Esophagus squamous epithelium (tissue), 5 donors: ENCODE results near the gene SLC26A4. TPM values are rescaled to one million over a fixed set of nuclear protein-coding genes. Genes with fewer than 3 reads are reported as not detected.

Experiments
- DNase-seq: peaks from one replicate; lab custom pipeline; 2025; lab: John Stamatoyannopoulos, UW
- H3K27ac ChIP-seq, 4 donors: fragments of 200-600 bp; sonication (generic); one replicate each; pipeline ENCODE4 v1.5.1; 2016 to 2019; ENCODE audit warnings: mild to moderate bottlenecking in 1 of 4
- H3K27me3 ChIP-seq, 4 donors: fragments of 200-600 bp; sonication (generic); 1 replicate in 3 of 4; 2 replicates in 1 of 4; pipeline versions ENCODE4 v1.5.1 to v1.6.0; 2017 to 2021; ENCODE audit warnings: antibody characterized with exemption in 1 of 4
- H3K36me3 ChIP-seq, 3 donors: fragments of 200-600 bp; sonication (generic); one replicate each; pipeline ENCODE4 v1.5.1; 2016 to 2019
- H3K4me1 ChIP-seq, 3 donors: fragments of 200-600 bp; sonication (generic); one replicate each; pipeline ENCODE4 v1.5.1; 2017 to 2019
- H3K4me3 ChIP-seq, 4 donors: fragments of 200-600 bp; sonication (generic); 1 replicate in 3 of 4; 2 replicates in 1 of 4; pipeline ENCODE4 v1.5.1; 2016 to 2019; ENCODE audit warnings: mild to moderate bottlenecking in 2 of 4, moderate library complexity in 1 of 4
- H3K9me3 ChIP-seq, 3 donors: fragments of 200-600 bp; sonication (generic); one replicate each; pipeline ENCODE4 v1.5.1; 2016 to 2019
- POLR2A ChIP-seq, 4 donors: fragments of 450-650 bp; IDR thresholded peaks; one replicate each; pipeline ENCODE4 v1.6.1; 2017; ENCODE audit warnings: antibody characterized with exemption in 4 of 4, mild to moderate bottlenecking in 4 of 4, moderate library complexity in 3 of 4
- WGBS, 2 donors: methylation state at CpG; one replicate each; pipeline ENCODE4 v1.1.5; 2018; 5-methylcytosine and 5-hydroxymethylcytosine counted together
- intact Hi-C: fragments of 100-400 bp; cut with DNase I; formaldehyde crosslinking; loops from one replicate; pipeline ENCODE4 v1.15.0; 2022
- total RNA-seq, 4 donors: library from RNA; depleted of rRNA; stranded (reverse); fragments of >200 nt; gene quantifications; one replicate each; pipeline ENCODE4 v1.1.0, GENCODE V29; 2016
- TF ChIP-seq, protein P1 (sequence below), 6 experiments: fragments of 450-650 bp in 4 of 6; fragments of 200-600 bp in 2 of 6; sonication (generic) in 2 of 6; IDR thresholded peaks; one replicate each; pipeline ENCODE4 v1.5.1; 2016 to 2019; ENCODE audit warnings: antibody characterized with exemption in 6 of 6, mild to moderate bottlenecking in 4 of 6, moderate library complexity in 4 of 6
- donor health status: DM: yes; HTN: yes; CAD: no.

SLC26A4 gene
- total RNA-seq, 4 donors from 2014 or later = 0.13 to 1.2 (median 0.19) TPM

GRCh38 chr7:107678110-107678753 lies 17.6 kb downstream of the SLC26A4 start:
- intact Hi-C loops = no loop called here
- Histone ChIP-seq H3K4me3 (no peak overlapping the region), H3K27me3 (no peaks in the 10 kb centered on the region), H3K36me3 (no peaks in the 10 kb centered on the region), H3K4me1 (no peaks in the 10 kb centered on the region), H3K27ac (no peak overlapping the region), H3K9me3 (no peaks in the 10 kb centered on the region)
- no peak for DNase-seq
- 60 to 64% methylated on average over 1 of the region's 1 CpG for WGBS, 2 donors
- TF ChIP-seq, protein P1, sequence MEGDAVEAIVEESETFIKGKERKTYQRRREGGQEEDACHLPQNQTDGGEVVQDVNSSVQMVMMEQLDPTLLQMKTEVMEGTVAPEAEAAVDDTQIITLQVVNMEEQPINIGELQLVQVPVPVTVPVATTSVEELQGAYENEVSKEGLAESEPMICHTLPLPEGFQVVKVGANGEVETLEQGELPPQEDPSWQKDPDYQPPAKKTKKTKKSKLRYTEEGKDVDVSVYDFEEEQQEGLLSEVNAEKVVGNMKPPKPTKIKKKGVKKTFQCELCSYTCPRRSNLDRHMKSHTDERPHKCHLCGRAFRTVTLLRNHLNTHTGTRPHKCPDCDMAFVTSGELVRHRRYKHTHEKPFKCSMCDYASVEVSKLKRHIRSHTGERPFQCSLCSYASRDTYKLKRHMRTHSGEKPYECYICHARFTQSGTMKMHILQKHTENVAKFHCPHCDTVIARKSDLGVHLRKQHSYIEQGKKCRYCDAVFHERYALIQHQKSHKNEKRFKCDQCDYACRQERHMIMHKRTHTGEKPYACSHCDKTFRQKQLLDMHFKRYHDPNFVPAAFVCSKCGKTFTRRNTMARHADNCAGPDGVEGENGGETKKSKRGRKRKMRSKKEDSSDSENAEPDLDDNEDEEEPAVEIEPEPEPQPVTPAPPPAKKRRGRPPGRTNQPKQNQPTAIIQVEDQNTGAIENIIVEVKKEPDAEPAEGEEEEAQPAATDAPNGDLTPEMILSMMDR (IDR thresholded peaks at IDR 0.05) = no peak
- no peak for TF ChIP-seq POLR2A (IDR thresholded peaks at IDR 0.05)

GRCh38 chr7:107680478-107680877 lies 19.9 kb downstream of the SLC26A4 start:
- 38 to 53% methylated on average over 1 of the region's 1 CpG for WGBS, 2 donors
- H3K9me3 ChIP-seq = no peaks in the 10 kb centered on the region

DNA sequence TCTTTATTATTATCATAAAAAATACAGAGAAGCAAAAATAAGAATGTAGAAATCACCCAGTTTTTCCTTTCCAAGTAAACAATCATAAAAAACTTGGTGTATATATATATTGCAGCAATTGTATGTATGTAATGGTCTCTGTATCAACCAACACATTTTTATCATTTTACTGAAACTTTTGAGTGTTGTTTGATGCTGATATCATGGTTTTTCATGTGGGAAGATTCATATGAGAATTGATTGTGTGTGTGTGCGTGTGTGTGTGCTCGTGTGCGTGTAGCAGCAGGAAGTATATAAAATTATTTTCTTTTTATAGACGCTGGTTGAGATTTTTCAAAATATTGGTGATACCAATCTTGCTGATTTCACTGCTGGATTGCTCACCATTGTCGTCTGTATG lies 22.3 kb downstream of the SLC26A4 start:
- no peak overlapping the region for H3K27ac ChIP-seq
- no peaks in the 10 kb centered on the region for H3K27me3 ChIP-seq
- TF ChIP-seq, protein P1 (IDR thresholded peaks at IDR 0.05) = no peak
- no peak for TF ChIP-seq POLR2A (IDR thresholded peaks at IDR 0.05)
- 86 to 93% methylated on average over 5 of the region's 5 CpGs for WGBS, 2 donors
- DNase-seq = no peak
- no peaks in the 10 kb centered on the region for H3K36me3 ChIP-seq
- no peak overlapping the region for H3K4me3 ChIP-seq
- H3K4me1 ChIP-seq = no peaks in the 10 kb centered on the region
- intact Hi-C loops = no loop called here
- H3K9me3 ChIP-seq = no peaks in the 10 kb centered on the region

More at GRCh38 chr7:107680478-107680877, 19.9 kb downstream of the SLC26A4 start:
- no peak for DNase-seq
- Histone ChIP-seq H3K27ac (no peak overlapping the region), H3K27me3 (no peaks in the 10 kb centered on the region), H3K4me1 (no peaks in the 10 kb centered on the region), H3K36me3 (no peaks in the 10 kb centered on the region), H3K4me3 (no peak overlapping the region)
- TF ChIP-seq, protein P1 (IDR thresholded peaks at IDR 0.05) = no peak
- TF ChIP-seq POLR2A (IDR thresholded peaks at IDR 0.05) = no peak
- intact Hi-C loops = no loop called here

GRCh38 chr7:107684287-107684686 lies 23.7 kb downstream of the SLC26A4 start:
- Histone ChIP-seq H3K9me3 (no peaks in the 10 kb centered on the region), H3K27me3 (no peaks in the 10 kb centered on the region), H3K27ac (no peak overlapping the region), H3K4me1 (no peaks in the 10 kb centered on the region), H3K36me3 (no peaks in the 10 kb centered on the region), H3K4me3 (no peak overlapping the region)
- no peak for DNase-seq
- 59 to 65% methylated on average over 2 of the region's 2 CpGs for WGBS, 2 donors
- TF ChIP-seq, protein P1 (IDR thresholded peaks at IDR 0.05) = no peak
- TF ChIP-seq POLR2A (IDR thresholded peaks at IDR 0.05) = no peak
- intact Hi-C loops = no loop called here

- WGBS, 2 donors = 75 to 92% methylated on average over 1 of the region's 1 CpG
- Histone ChIP-seq H3K4me1 (no peaks in the 10 kb centered on the region), H3K9me3 (no peaks in the 10 kb centered on the region), H3K27ac (no peak overlapping the region), H3K27me3 (no peaks in the 10 kb centered on the region), H3K4me3 (no peak overlapping the region), H3K36me3 (no peaks in the 10 kb centered on the region)
- no peak for DNase-seq
- TF ChIP-seq POLR2A (IDR thresholded peaks at IDR 0.05) = no peak
- TF ChIP-seq, protein P1 (IDR thresholded peaks at IDR 0.05) = no peak
- intact Hi-C loops = no loop called here
These were observed 24.4 kb downstream of the SLC26A4 start for GRCh38 chr7:107684947-107685463.
